NCI-H748 (cell line): Measurements from ENCODE around the gene ALG3.

Experiments used
- DNase-seq: peaks from one replicate; lab custom pipeline; 2025; ENCODE audit not compliant: unreplicated experiment; lab: John Stamatoyannopoulos, UW

ALG3 gene

GRCh38 chr3:184236033-184236410 lies 12.7 kb downstream of the ALG3 start:
- DNase-seq: no peak

DNA sequence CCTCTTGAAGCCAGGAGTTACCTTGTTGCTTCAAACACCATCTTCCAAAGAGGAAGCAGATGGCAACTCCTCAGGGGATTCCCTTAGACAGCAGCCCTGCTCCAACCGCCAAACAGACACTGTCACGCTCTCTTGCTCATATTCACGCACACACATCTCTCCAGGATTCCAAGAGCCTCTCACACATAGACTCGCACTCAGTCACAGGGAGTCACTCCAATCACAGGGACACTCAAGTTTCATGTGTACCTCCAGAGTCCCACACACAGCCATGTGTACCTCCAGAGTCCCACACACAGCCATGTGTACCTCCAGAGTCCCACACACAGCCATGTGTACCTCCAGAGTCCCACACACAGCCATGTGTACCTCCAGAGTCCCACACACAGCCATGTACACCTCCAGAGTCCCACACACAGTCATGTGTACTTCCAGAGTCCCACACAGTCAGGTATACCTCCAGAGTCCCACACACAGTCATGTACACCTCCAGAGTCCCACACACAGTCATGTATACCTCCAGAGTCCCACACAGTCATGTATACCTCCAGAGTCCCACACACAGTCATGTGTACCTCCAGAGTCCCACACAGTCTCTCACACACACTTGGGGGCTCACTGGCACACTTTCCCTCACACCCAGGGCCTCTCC lies 13.3 kb downstream of the ALG3 start:
- DNase-seq: no peak

DNA sequence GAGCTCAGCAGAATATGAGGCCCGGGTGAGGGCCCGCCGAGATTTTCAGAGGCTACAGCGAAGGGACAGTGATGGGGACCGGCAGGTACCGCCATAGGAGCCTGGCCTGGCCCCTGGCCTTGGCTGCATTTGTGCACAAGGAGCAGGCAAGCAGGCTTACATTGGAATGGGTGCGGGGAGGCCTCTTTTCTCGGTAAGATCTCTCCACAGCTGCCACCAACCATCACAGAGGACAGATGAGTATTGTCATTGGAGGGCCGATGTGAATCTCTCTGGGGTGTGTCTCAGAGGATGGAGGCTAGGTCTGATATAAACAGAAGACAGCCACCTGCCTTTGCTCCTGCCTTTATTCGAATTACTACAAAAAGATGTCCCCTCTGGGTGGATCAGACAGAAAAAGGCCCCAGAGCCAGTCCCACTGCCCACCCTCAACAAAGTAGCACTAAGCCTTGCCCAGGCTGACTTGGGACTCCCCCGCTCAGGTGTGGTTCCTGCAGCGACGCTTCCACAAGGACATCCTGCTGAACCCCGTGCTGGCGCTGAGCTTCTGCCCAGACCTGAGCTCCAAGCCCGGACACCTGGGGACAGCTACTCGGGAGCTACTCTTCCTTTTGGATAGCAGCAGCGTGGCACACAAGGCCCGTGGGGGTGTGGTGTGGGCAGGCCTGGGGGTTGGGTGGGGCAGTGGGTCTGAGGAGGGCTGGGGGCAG lies 13.9 kb downstream of the ALG3 start:
- no peak for DNase-seq

DNA sequence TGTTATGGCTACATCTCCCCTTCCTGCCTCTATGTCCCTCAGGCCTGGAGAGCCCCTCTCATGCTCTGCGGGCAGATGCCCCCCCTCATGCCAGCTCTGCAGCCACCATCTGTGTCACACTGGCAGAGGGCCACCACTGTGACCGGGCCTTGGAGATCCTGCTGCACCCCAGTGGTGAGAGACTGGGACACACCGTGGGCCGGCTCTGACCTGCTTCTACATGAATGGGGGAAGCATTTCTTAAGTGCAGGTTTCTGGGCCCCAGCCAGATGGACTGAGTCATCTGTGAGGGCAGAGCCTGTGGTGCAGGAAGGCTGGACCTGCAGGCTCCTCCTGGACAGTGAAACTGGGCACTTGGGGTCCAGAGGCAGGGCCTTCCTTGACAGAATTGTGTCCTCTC lies 14.5 kb downstream of the ALG3 start:
- no peak for DNase-seq

DNA sequence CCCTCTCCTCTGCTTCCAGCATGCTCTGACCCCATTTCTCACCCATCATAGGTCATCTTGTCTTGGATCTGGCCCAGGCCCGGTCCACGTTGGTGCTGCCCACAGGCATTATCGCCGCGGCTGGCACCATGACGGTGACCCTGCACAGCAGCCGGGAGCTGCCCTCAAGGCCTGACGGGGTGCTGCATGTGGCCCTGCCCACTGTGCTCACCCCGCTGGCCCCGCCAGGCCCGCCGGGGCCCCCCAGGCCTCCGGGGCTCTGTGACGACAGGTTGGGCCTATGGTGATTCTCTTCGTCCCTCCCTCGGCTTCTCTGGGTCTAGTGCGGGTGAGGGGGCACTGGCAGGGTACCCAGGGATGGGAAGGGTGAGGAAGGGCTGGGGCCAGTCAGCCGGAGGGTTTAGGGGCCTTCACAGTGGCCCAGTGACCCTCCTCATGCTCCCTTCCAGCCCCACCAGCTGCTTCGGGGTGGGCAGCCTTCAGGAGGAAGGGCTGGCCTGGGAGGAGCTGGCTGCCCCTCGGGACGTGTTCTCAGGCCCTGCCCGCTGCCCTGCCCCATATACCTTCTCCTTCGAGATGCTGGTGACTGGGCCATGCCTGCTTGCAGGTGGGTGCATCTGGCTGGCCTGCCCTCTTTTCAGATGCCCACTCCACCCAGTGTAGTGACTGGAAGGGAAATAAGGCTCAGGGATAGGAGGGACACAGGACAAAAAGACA lies 15.5 kb downstream of the ALG3 start:
- no peak for DNase-seq

DNA sequence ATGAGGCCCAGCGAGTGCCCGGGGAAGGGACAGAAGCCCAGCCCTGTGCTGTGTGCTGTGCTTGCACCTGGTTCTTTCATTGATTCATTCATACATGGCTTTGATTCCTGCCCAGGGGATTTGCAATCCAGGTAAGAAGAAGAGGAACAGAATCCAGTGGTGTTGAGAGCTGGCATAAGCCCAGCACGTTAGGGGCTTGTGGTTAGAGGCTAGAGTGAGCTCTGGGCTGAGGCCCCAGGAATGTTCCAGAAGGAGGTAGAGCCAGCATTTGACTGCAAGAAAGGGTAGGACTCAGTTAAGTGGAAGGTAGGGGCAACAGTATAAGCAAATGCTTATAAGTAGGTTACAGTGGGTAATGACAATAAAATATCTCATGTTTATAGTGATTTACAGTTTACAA lies 17.1 kb downstream of the ALG3 start:
- no peak for DNase-seq

GRCh38 chr3:184230603-184231528 lies 17.9 kb downstream of the ALG3 start:
- peak; percentile 60 for DNase-seq

- peak; percentile 40 for DNase-seq
Observed at GRCh38 chr3:184230081-184230602, 18.6 kb downstream of the ALG3 start.

GRCh38 chr3:184229394-184230080 lies 19.2 kb downstream of the ALG3 start, which contains the start of gene VWA5B2:
Gene VWA5B2, plus strand, starts transcription at chr3:184229585. Its CDS starts 944 bp downstream, at chr3:184230529.
- peak; percentile 80 for DNase-seq

DNA sequence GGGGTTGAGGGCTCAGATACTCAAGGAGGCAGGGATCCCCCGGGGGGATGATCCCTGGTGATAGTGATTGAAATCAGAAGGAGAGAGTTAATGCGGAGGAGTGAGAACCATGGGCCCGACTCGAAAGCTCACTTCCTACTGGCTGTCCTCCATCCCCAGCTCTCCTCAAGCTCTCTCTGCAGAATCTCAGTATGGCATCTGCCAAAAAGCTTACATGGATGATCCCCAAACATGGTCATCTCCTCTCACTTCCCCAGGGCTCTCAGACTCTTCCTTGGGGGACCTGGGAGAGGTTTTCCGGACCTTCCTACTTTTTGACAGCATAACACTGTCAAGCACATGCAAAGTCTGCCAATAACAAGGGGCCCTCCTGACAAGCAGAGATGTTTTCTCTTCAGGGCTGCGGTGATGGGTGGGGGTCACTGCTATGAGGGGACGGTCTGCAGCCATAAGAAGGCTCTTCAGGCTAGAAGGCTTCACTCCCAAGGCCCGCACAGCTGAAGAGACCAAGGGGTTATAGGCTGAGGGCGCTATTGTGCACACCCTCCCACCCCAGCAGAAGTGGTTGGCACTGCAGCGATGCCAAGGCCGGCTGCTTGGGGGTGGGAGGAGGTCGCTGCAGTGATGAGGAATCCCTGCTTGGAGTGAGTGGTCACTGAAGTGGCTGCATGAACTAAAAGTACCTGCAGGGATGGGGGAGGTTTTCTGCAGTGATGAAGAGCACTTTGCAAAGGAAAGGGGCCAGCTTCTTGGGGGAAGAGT lies 20.2 kb downstream of the ALG3 start:
- no peak for DNase-seq

DNA sequence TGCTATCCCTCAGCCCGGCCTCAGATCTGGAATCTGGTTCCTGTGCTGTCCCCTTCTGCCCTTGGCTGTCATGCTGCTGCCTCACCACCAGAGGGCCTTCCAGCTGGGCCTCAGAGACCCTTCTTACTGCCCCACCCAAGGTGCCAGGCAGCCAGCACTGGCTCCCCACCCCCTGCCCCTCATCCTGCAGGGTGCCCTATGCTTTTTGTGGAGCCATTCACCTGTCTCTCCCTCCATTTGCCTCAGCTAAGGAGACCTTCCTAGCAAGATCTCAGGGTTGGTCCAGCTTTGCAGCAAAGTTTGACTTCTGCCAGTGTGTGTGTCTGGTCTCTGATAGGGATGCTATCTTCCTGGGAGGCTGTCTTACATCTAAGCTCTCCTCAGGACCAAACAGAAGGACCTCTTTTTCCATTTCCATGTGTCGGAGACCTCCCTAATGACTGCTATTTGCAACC lies 21.3 kb downstream of the ALG3 start:
- DNase-seq: peak; percentile 52

DNA sequence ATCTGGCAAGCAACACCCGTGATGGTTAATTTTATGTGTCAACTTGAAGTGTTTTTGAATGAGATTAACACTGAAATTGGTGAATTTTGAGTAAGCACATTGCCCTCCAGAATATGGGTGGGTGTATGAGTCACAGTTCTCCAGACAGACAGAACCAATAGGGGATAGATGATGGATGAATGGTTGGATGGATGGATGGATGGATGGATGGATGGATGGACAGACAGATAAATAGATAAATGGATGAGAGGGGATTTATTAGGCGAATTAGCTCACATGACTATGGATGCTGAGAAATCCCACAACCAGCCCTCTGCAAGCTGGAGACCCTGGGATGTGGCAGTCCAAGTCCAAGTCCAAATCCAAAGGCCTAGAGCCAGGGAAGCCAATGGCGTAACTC lies 24.8 kb downstream of the ALG3 start:
- no peak for DNase-seq

GRCh38 chr3:184222521-184222920 lies 26.2 kb downstream of the ALG3 start:
- no peak for DNase-seq

- DNase-seq: no peak
Observed at GRCh38 chr3:184218814-184219213, 29.9 kb downstream of the ALG3 start.

- no peak for DNase-seq
Observed at GRCh38 chr3:184211718-184212117, 37.0 kb downstream of the ALG3 start.

- no peak for DNase-seq
Observed at GRCh38 chr3:184211297-184211696, 37.5 kb downstream of the ALG3 start.

GRCh38 chr3:184209146-184209923 lies 39.4 kb downstream of the ALG3 start:
- DNase-seq: no peak

- DNase-seq: no peak
Observed at GRCh38 chr3:184203526-184203925, 45.2 kb downstream of the ALG3 start.

DNA sequence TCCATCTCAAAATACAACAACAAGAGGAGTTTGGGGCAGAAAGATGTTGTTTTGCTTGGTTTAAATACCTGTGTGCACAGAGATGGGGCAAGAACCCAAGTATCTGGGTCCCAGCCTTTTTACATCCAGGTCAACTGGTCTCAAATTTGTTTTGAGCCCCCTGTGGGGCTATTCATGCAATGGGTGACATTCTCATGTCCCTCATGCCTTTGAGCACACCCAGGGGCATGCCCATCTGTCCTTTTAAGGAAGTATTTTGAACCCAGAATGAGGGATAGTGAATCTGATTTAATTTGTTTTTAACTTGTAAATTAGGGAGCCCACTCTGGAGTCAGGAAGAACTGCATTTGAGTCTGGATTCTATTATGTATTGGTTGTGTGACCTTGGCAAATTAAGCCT lies 47.9 kb downstream of the ALG3 start:
- no peak for DNase-seq
